ENCODE measurements around the gene AANAT.

The AANAT gene

GRCh38 chr17:76467366-76467765 lies at the start of gene AANAT:
Gene AANAT, plus strand, starts transcription at chr17:76467603. Its CDS starts 1,144 bp downstream, at chr17:76468747.
- no peak for DNase-seq (ENCODE audit: low read depth, low spot score)

GRCh38 chr17:76419576-76420260 lies 47.7 kb upstream of the AANAT start:
- DNase-seq (ENCODE audit: low read depth, low spot score): no peak

- no peak for DNase-seq (ENCODE audit: low read depth, low spot score)
These were observed 46.9 kb upstream of the AANAT start for GRCh38 chr17:76420356-76421043.

- DNase-seq (ENCODE audit: low read depth, low spot score): no peak
These were observed 46.4 kb upstream of the AANAT start for GRCh38 chr17:76421044-76421407.

- no peak for DNase-seq (ENCODE audit: low read depth, low spot score)
These were observed 45.0 kb upstream of the AANAT start for GRCh38 chr17:76422406-76422805.

GRCh38 chr17:76422860-76423259 lies 44.5 kb upstream of the AANAT start:
- no peak for DNase-seq (ENCODE audit: low read depth, low spot score)

GRCh38 chr17:76426853-76427252 lies 40.5 kb upstream of the AANAT start:
- no peak for DNase-seq (ENCODE audit: low read depth, low spot score)

- no peak for DNase-seq (ENCODE audit: low read depth, low spot score)
These were observed 39.7 kb upstream of the AANAT start for GRCh38 chr17:76427501-76428231.

GRCh38 chr17:76428511-76428910 lies 38.9 kb upstream of the AANAT start:
- DNase-seq (ENCODE audit: low read depth, low spot score): no peak

GRCh38 chr17:76431509-76431908 lies 35.9 kb upstream of the AANAT start:
- no peak for DNase-seq (ENCODE audit: low read depth, low spot score)

GRCh38 chr17:76432004-76432403 lies 35.4 kb upstream of the AANAT start:
- DNase-seq (ENCODE audit: low read depth, low spot score): no peak

GRCh38 chr17:76432712-76433336 lies 34.6 kb upstream of the AANAT start:
- no peak for DNase-seq (ENCODE audit: low read depth, low spot score)

GRCh38 chr17:76433693-76434092 lies 33.7 kb upstream of the AANAT start:
- DNase-seq (ENCODE audit: low read depth, low spot score): no peak

GRCh38 chr17:76434870-76435269 lies 32.5 kb upstream of the AANAT start:
- DNase-seq (ENCODE audit: low read depth, low spot score): no peak

GRCh38 chr17:76435751-76436150 lies 31.7 kb upstream of the AANAT start:
- no peak for DNase-seq (ENCODE audit: low read depth, low spot score)

GRCh38 chr17:76437467-76438402 lies 29.7 kb upstream of the AANAT start:
- DNase-seq (ENCODE audit: low read depth, low spot score): no peak

- no peak for DNase-seq (ENCODE audit: low read depth, low spot score)
These were observed 28.5 kb upstream of the AANAT start for GRCh38 chr17:76438906-76439305.

- DNase-seq (ENCODE audit: low read depth, low spot score): no peak
These were observed 28.0 kb upstream of the AANAT start for GRCh38 chr17:76439314-76439928.

GRCh38 chr17:76440751-76441362 lies 26.5 kb upstream of the AANAT start:
- no peak for DNase-seq (ENCODE audit: low read depth, low spot score)

- no peak for DNase-seq (ENCODE audit: low read depth, low spot score)
These were observed 25.6 kb upstream of the AANAT start for GRCh38 chr17:76441686-76442340.
